Ascending aorta (tissue), 2 donors: ENCODE results near the gene PDE6D. TPM values are rescaled to one million over a fixed set of nuclear protein-coding genes. Genes with fewer than 3 reads are reported as not detected.

Experiments
- DNase-seq, 2 donors: peaks; one replicate each; pipeline ENCODE4 v3.0.0-alpha.2; 2019; ENCODE audit warnings: low spot score in 2 of 2
- H3K27ac ChIP-seq, 2 donors: fragments of 200-600 bp; sonication (generic); one replicate each; pipeline ENCODE4 v1.5.1; 2016 to 2017; ENCODE audit warnings: mild to moderate bottlenecking in 1 of 2
- H3K27me3 ChIP-seq: fragments of 200-600 bp; sonication (generic); one replicate; pipeline ENCODE4 v1.5.1; 2017
- H3K36me3 ChIP-seq, 2 donors: fragments of 200-600 bp; sonication (generic); one replicate each; pipeline ENCODE4 v1.5.1; 2016
- H3K4me1 ChIP-seq, 2 donors: fragments of 200-600 bp; sonication (generic); one replicate each; pipeline ENCODE4 v1.5.1; 2016 to 2017; ENCODE audit warnings: mild to moderate bottlenecking in 1 of 2
- H3K4me3 ChIP-seq, 2 donors: fragments of 200-600 bp; sonication (generic); one replicate each; pipeline ENCODE4 v1.5.1; 2016 to 2017; ENCODE audit warnings: mild to moderate bottlenecking in 1 of 2
- H3K9me3 ChIP-seq, 2 donors: fragments of 200-600 bp; sonication (generic); one replicate each; pipeline ENCODE4 v1.5.1; 2016
- intact Hi-C: fragments of 100-400 bp; cut with DNase I; formaldehyde crosslinking; loops from one replicate; pipeline ENCODE4 v1.15.1; 2023
- total RNA-seq: library from RNA; depleted of rRNA; stranded (reverse); fragments of >200 nt; gene quantifications from one replicate; pipeline ENCODE4 v1.1.0, GENCODE V29; 2016
- TF ChIP-seq, protein P1 (sequence below), 3 experiments: fragments of 200-600 bp in 2 of 3; fragments of 450-650 bp in 1 of 3; sonication (generic) in 2 of 3; IDR thresholded peaks; one replicate each; pipeline ENCODE4 v1.5.1; 2016 to 2019; ENCODE audit warnings: antibody characterized with exemption in 3 of 3, mild to moderate bottlenecking in 1 of 3, moderate library complexity in 1 of 3

The PDE6D gene
- total RNA-seq, 1 donor from 2014 or later: 34.1 TPM

DNA sequence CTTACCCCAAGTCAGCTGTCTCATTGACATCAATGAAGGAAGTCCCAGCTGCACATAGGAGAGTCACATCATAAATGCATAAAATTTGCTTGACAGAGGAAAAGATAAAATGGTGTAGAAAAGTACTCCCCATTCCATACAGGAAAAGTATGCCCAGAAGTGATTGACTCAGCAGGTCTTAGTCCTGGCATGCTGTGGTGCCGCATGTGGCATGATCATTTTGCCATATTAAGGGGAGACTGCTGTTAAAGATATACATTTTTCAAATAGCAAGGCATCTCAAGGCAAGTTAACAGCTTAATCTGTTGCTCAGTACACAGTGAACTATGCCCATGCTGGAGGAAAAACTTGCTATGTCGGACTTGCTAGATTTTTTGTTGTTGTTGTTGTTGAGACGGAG lies 13.3 kb upstream of the PDE6D start:
- intact Hi-C loops: no loop called here
- Histone ChIP-seq H3K4me3 (no peak overlapping the region), H3K27me3 (no peaks in the 10 kb centered on the region), H3K36me3 (peaks cover 60 to 65% of the 10 kb centered on the region in 2 donors), H3K27ac (no peak overlapping the region), H3K4me1 (no peaks in the 10 kb centered on the region), H3K9me3 (no peaks in the 10 kb centered on the region)
- TF ChIP-seq, protein P1, sequence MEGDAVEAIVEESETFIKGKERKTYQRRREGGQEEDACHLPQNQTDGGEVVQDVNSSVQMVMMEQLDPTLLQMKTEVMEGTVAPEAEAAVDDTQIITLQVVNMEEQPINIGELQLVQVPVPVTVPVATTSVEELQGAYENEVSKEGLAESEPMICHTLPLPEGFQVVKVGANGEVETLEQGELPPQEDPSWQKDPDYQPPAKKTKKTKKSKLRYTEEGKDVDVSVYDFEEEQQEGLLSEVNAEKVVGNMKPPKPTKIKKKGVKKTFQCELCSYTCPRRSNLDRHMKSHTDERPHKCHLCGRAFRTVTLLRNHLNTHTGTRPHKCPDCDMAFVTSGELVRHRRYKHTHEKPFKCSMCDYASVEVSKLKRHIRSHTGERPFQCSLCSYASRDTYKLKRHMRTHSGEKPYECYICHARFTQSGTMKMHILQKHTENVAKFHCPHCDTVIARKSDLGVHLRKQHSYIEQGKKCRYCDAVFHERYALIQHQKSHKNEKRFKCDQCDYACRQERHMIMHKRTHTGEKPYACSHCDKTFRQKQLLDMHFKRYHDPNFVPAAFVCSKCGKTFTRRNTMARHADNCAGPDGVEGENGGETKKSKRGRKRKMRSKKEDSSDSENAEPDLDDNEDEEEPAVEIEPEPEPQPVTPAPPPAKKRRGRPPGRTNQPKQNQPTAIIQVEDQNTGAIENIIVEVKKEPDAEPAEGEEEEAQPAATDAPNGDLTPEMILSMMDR (IDR thresholded peaks at IDR 0.05): no peak
- no peak for DNase-seq

DNA sequence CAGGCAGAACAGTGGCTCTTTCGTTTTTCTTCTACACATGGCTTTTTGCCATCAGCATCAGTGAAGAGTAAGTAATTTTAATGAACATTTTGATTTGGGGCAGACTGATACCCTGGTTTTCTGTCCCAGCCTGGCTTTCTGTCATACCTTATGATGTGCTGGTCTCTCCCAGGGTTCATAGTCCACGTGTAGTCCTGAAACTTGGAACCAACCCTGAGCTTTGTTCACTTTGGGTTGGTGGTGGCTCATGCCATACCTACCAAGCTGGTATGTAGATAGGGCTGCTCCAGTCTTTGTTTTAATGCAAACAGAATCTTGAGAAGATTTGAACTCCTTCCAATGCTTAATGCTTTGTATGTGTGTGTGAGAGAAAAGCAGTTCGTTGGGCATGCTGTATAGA lies 10.0 kb upstream of the PDE6D start:
- no peak for DNase-seq
- Histone ChIP-seq H3K27me3 (no peaks in the 10 kb centered on the region), H3K4me1 (peaks cover 2 to 15% of the 10 kb centered on the region in 2 donors), H3K36me3 (peaks cover 33 to 46% of the 10 kb centered on the region in 2 donors), H3K9me3 (no peaks in the 10 kb centered on the region), H3K4me3 (no peak overlapping the region), H3K27ac (no peak overlapping the region)
- intact Hi-C loops: no loop called here
- TF ChIP-seq, protein P1 (IDR thresholded peaks at IDR 0.05): no peak

DNA sequence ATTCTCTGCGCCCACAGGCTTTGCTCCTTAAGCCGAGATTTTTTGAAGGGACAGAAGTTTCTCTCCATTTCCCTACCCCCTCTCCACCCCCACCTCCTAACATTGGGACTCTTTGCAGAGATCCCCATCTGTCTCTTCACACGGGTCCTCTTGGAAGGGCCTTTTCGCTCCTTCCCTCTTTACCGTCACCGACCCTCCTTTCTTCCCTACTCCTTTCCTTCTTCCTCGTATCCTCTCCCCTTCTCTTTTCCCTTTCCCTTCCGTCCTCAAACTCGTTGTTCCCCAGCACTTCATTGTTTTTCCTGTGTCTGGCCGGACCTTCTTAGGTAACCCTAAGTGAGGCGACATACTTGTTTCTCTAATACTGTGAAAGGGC lies 5.8 kb upstream of the PDE6D start:
- H3K9me3 ChIP-seq: no peaks in the 10 kb centered on the region
- peak overlapping the region; percentile 80 to 87 for H3K4me3 ChIP-seq
- no peak overlapping the region for H3K27ac ChIP-seq
- peaks cover 10 to 13% of the 10 kb centered on the region in 2 donors for H3K36me3 ChIP-seq
- H3K27me3 ChIP-seq: no peaks in the 10 kb centered on the region
- H3K4me1 ChIP-seq: peaks cover 5 to 37% of the 10 kb centered on the region in 2 donors
- DNase-seq: no peak
- intact Hi-C loops: no loop called here
- TF ChIP-seq, protein P1 (IDR thresholded peaks at IDR 0.05): no peak

DNA sequence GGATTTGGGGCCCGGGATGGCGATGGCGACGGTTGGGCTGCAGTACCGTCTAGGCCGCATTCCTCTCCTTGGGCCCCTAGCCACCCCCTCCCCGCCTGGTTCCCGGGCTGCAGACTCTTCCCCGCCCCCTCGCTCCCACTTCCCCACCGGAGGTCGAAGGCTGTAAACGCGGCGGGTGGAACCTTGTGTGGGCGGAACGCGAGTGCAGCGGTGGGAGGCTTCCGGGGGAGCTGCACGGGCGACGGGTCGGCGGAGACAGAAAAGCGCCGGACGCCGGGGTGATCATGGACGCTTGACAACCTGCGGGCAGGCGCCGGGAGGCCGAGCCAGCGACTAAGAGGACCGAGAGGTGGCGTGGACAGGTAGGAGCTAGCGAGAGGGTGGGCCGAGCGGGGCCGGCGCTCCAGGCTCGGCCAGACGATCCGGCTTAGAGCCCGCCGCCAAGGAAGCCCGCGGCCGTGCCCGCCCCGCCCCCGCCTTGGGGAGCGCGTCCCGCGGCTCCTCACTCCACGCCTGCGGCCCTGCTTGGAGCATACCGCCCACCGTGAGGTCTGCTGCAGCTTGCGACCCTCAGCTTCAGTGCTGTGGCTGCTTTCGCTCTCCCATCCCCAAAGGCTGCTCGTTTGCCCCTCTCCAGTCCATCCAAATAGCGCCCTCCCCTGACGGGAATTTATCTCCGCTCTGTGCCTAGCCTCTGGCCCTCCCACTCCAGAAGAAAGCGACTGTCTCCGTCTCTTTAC lies 5.3 kb upstream of the PDE6D start, which contains the start of gene COPS7B:
Gene COPS7B (plus strand): TSS at position 269 of the 740 bp plus-strand sequence. CDS start 2,126 bp downstream, outside the sequence.
- intact Hi-C loops: no loop called here
- H3K4me3 ChIP-seq: peak within 1 kb of the TSS; percentile 80 to 87
- peak; percentile 23 to 84 for DNase-seq
- no peaks in the 10 kb centered on the region for H3K27me3 ChIP-seq
- peaks cover 4 to 9% of the 10 kb centered on the region in 2 donors for H3K36me3 ChIP-seq
- H3K27ac ChIP-seq: peak within 1 kb of the TSS; percentile 58 to 59
- TF ChIP-seq, protein P1 (IDR thresholded peaks at IDR 0.05): peak in 2 of 3 experiments; percentile 6 to 28
- H3K4me1 ChIP-seq: peaks cover 5 to 37% of the 10 kb centered on the region in 2 donors
- no peaks in the 10 kb centered on the region for H3K9me3 ChIP-seq

DNA sequence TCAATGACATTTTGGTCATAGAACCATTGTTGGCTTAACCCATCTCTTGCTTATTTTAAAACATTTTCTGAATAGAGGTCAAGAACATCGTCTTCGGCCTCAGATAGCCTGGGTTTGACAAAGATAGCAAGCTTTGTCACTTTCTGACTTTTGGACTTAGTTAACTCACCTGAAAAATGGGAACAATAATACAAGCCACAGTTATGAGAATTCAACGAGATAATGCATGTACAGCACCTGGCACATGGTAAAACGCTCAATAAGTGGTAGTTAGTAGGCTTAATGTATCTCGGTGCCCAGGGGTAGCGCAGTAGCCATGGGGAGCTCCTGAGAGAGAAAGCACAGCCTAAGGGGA lies 4.7 kb upstream of the PDE6D start:
- Histone ChIP-seq H3K36me3 (peaks cover 0 to 9% of the 10 kb centered on the region in 2 donors), H3K4me3 (peak overlapping the region; percentile 80 to 87), H3K27me3 (no peaks in the 10 kb centered on the region), H3K4me1 (peaks cover 5 to 37% of the 10 kb centered on the region in 2 donors), H3K27ac (peak overlapping the region; percentile 58 to 59), H3K9me3 (no peaks in the 10 kb centered on the region)
- no peak for DNase-seq
- intact Hi-C loops: no loop called here
- TF ChIP-seq, protein P1 (IDR thresholded peaks at IDR 0.05): no peak
